ENCODE results near the gene DMPK. TPM values are rescaled to one million over a fixed set of nuclear protein-coding genes. Genes with fewer than 3 reads are reported as not detected.
A peak's percentile ranks its signal among the peaks of the same experiment; 100 is the strongest.

The DMPK gene
- total and polyA plus RNA-seq, 9 of the 15 experiments (the other 6 are each of a cell fraction or from before 2014, with no cell fraction given) = 0.24 to 31.3 (median 7.3) TPM

- TF ChIP-seq, protein P1, sequence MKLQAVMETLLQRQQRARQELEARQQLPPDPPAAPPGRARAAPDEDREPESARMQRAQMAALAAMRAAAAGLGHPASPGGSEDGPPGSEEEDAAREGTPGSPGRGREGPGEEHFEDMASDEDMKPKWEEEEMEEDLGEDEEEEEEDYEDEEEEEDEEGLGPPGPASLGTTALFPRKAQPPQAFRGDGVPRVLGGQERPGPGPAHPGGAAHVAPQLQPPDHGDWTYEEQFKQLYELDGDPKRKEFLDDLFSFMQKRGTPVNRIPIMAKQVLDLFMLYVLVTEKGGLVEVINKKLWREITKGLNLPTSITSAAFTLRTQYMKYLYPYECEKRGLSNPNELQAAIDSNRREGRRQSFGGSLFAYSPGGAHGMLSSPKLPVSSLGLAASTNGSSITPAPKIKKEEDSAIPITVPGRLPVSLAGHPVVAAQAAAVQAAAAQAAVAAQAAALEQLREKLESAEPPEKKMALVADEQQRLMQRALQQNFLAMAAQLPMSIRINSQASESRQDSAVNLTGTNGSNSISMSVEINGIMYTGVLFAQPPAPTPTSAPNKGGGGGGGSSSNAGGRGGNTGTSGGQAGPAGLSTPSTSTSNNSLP (IDR thresholded peaks at IDR 0.05; ENCODE audit: borderline replicate concordance, low read depth, low read length) = no peak
- no peak for TF ChIP-seq ZNF239 (CRISPR knock-in tag; IDR thresholded peaks at IDR 0.05)
- TF ChIP-seq CHD2 (IDR thresholded peaks at IDR 0.05; ENCODE audit: low read depth, low read length) = peak; percentile 65
- TF ChIP-seq, protein P2, sequence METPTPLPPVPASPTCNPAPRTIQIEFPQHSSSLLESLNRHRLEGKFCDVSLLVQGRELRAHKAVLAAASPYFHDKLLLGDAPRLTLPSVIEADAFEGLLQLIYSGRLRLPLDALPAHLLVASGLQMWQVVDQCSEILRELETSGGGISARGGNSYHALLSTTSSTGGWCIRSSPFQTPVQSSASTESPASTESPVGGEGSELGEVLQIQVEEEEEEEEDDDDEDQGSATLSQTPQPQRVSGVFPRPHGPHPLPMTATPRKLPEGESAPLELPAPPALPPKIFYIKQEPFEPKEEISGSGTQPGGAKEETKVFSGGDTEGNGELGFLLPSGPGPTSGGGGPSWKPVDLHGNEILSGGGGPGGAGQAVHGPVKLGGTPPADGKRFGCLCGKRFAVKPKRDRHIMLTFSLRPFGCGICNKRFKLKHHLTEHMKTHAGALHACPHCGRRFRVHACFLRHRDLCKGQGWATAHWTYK (CRISPR knock-in tag; IDR thresholded peaks at IDR 0.05) = peak; percentile 31; the same call in 1 of the 2 replicates
- TF ChIP-seq HES1 (IDR thresholded peaks at IDR 0.05; ENCODE audit: low read depth) = peak; percentile 50; the same call in 1 of the 2 replicates
- peak; percentile 80; the same call in 1 of the 2 replicates for TF ChIP-seq HDAC2 (IDR thresholded peaks at IDR 0.05)
- no peak for TF ChIP-seq JUNB (CRISPR knock-in tag; conservative IDR thresholded peaks at IDR 0.05)
- peak; percentile 68; the same call in 1 of the 2 replicates for TF ChIP-seq KDM2B (CRISPR knock-in tag; IDR thresholded peaks at IDR 0.05)
- no peak for TF ChIP-seq CAMTA2 (CRISPR knock-in tag; conservative IDR thresholded peaks at IDR 0.05)
- no peak for TF ChIP-seq PHF20 (IDR thresholded peaks at IDR 0.05; ENCODE audit: partially characterized antibody)
- peak; percentile 29; the same call in 1 of the 2 replicates for TF ChIP-seq SMARCA4 (IDR thresholded peaks at IDR 0.05)
- TF ChIP-seq PATZ1 (CRISPR knock-in tag; IDR thresholded peaks at IDR 0.05; ENCODE audit: borderline replicate concordance) = peak; percentile 73; the same call in 1 of the 2 replicates
- no peak for TF ChIP-seq ZNF384 (IDR thresholded peaks at IDR 0.05; ENCODE audit: low read depth, low read length)
- TF ChIP-seq SMARCE1 (IDR thresholded peaks at IDR 0.05) = no peak
- TF ChIP-seq HMG20A (CRISPR knock-in tag; conservative IDR thresholded peaks at IDR 0.05) = no peak
- TF ChIP-seq ZFP36 (IDR thresholded peaks at IDR 0.05; ENCODE audit: low read depth, low read length, partially characterized antibody) = no peak
- no peak for TF ChIP-seq CBFA2T2 (conservative IDR thresholded peaks at IDR 0.05)
- TF ChIP-seq ZNF253 (CRISPR knock-in tag; conservative IDR thresholded peaks at IDR 0.05) = no peak
- TF ChIP-seq, protein P3, sequence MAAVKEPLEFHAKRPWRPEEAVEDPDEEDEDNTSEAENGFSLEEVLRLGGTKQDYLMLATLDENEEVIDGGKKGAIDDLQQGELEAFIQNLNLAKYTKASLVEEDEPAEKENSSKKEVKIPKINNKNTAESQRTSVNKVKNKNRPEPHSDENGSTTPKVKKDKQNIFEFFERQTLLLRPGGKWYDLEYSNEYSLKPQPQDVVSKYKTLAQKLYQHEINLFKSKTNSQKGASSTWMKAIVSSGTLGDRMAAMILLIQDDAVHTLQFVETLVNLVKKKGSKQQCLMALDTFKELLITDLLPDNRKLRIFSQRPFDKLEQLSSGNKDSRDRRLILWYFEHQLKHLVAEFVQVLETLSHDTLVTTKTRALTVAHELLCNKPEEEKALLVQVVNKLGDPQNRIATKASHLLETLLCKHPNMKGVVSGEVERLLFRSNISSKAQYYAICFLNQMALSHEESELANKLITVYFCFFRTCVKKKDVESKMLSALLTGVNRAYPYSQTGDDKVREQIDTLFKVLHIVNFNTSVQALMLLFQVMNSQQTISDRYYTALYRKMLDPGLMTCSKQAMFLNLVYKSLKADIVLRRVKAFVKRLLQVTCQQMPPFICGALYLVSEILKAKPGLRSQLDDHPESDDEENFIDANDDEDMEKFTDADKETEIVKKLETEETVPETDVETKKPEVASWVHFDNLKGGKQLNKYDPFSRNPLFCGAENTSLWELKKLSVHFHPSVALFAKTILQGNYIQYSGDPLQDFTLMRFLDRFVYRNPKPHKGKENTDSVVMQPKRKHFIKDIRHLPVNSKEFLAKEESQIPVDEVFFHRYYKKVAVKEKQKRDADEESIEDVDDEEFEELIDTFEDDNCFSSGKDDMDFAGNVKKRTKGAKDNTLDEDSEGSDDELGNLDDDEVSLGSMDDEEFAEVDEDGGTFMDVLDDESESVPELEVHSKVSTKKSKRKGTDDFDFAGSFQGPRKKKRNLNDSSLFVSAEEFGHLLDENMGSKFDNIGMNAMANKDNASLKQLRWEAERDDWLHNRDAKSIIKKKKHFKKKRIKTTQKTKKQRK (IDR thresholded peaks at IDR 0.05; ENCODE audit: borderline replicate concordance, low read depth, low read length) = no peak; the same call in 1 of the 2 replicates
These were observed 11.8 kb downstream of the DMPK start (continued) for GRCh38 chr19:45770192-45771101.

All from K562 (cell line).